HG02884 (cell line): ENCODE data around the gene CIDEB.
"Not testable (repeated sequence)": the region's sequence is repeated elsewhere in the genome, so short reads cannot be mapped to it uniquely, and the experiment has no call there.

Experiments used
- ATAC-seq: cut with Tn5 transposase; IDR thresholded peaks from one replicate; pipeline ENCODE4 v1.9.1; 2021; ENCODE audit warnings: mild to moderate bottlenecking, moderate library complexity; ENCODE audit not compliant: unreplicated experiment

Gene CIDEB, protein sequence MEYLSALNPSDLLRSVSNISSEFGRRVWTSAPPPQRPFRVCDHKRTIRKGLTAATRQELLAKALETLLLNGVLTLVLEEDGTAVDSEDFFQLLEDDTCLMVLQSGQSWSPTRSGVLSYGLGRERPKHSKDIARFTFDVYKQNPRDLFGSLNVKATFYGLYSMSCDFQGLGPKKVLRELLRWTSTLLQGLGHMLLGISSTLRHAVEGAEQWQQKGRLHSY

DNA sequence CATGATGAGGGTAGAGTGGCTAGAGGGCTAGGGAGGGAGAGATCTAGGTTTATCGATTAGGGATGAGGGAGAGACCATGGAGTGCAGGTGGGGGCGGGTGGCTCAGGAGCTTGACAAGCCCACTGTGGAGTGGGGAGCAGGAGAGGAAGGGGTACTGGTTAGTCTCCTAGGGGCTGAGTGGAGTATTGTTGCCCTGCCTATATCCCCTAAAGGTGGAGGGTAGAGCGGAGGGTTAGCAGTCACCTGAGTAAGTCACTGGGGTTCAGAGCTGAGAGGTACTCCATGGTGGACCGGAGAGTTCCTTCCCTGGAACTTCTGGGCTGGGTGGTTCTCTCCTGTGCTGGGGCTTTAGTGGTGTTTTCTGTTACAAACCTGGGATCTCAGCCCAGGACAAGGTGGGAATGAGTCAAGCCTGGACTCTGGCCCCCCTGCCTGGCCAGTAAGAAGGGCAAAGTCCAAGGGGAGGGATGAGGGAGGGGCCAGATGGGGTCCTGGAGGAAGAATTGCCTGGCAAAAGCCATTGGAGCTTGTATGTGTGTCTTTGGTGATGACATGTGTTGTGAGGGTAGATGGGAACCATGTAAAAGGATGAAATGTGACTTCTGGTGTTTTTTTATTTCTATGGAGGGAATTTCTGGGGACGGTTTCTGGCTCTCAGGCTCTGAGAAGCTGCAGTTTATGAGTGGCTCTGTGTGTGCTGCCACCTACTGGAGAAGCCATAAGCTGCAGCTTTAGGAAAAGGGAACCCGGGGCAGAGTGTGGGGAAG lies at the start of gene CIDEB:
CIDEB (minus strand) TSS at position 403 of the 767 bp plus-strand sequence; CDS start at position 284, 119 bp downstream.
- no peak for ATAC-seq

- ATAC-seq = no peak
Observed at GRCh38 chr14:24356208-24356607, 48.4 kb upstream of the CIDEB start.

DNA sequence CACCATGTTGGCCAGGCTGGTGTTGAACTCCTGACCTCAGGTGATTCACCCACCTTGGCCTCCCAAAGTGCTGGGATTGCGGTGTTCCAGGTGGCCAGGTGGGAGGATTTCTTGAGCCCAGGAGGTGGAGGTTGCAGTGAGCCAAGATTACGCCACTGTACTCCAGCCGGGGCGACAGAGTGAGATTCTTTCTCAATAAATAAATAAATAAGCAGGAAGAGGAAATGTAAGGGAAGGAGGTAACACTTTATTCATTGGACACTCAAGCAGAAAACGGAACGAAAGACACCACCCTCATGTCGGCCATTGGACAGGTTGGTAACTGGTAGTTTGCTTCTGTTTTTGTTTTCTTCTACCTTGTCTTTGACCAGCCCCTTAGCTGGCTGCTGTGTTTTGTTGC lies 47.2 kb upstream of the CIDEB start:
- no peak for ATAC-seq

- ATAC-seq = not testable (repeated sequence)
Observed at GRCh38 chr14:24354482-24354825, 46.7 kb upstream of the CIDEB start.

GRCh38 chr14:24353559-24354481 lies 46.0 kb upstream of the CIDEB start:
- no peak for ATAC-seq

GRCh38 chr14:24351517-24351916 lies 43.7 kb upstream of the CIDEB start:
- ATAC-seq = no peak

DNA sequence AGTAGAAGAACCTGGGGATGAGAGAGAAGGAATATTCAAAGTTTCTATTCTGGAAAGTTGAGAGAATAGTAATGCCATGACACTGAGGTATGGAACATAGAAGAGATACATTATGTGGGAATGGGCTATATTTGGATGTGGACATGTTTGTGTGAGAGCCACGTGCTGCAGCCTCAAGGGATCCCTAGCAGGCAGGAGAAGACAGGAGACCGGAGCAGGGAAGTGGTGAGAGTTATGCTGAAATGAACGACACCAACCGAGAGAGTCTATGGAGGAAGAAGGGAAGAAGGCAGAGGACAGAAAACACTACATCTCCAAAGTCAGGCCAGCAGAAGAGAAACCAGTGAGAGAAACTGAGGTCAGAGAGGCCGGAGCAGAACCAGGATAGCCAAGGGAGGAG lies 42.0 kb upstream of the CIDEB start:
- ATAC-seq = no peak

GRCh38 chr14:24348186-24348585 lies 40.4 kb upstream of the CIDEB start:
- ATAC-seq = no peak

DNA sequence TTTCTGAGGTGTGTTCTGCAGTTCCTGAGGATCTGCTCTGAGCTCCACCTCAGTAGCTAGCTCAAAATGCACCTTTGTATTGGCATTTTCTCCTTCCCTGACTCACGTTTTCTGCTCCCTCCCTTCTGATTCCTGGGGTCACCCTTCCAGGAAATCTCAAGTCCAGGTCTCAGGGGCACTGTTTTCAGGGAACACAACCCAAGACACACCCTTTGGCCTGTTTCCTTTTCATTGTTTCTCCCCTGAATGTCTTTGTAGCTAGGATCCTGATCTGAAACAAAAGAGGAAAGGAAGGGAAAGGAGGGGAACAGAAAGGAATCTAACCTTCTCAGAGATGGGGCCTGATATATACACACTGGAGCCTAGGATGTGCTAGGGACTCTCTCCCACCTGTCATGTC lies 39.4 kb upstream of the CIDEB start:
- ATAC-seq = no peak

DNA sequence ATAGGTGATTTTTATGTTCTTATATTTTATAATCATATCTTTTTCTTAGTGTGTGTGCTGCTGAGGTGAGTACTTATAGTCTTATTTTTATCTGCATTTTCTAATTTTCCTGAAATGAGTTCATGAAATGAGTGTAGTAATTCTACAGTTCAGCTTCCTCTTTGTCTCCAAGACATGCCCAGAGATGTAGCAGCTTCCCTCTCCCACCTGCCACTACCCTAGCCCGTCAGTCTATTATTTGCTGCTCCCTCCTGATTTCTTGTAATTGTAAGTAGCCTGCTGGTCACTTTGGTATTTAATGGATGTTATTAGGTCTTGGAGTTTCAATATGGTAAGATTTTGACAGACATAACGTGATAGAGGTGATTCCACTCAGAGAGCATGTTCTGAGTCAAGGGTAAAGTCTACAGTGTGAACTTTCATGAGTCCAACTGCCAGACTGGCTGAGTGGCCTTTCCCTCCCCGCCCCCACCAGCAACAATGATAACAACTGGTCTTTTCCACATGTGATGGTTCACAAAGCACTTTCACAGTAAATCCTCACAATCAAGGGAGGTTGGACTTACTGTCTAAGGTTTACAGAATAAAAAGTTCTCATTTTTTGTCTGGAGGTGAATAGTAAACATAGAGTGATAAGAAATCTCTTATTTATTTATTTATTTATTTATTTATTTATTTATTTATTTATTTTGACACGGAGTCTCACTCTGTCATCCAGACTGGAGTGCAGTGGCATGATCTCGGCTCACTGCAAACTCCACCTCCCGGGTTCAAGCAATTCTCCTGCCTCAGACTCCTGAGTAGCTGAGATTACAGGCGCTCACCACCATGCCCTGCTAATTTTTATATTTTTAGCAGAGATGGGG lies 36.3 kb upstream of the CIDEB start:
- ATAC-seq = no peak

GRCh38 chr14:24342889-24343288 lies 35.1 kb upstream of the CIDEB start:
- ATAC-seq = no peak

DNA sequence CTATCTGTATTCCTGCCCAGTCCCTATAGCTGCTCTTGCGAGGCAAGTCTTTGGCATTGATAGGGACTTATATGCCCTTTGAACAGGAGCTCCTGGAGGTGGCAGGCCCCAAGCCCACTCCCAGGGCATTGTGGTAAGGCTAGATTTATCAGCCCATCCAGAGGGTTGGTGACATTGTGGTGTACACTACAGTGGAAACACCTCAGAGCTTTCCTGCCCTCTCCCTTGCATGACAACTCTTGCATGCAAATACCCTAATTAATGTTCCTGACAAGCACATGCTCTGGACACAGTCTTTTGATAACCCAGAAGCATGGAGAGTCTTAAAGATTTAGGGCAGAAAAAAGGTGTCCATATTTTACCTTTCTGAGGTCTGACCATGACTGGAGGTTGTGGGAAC lies 32.8 kb upstream of the CIDEB start:
- no peak for ATAC-seq

DNA sequence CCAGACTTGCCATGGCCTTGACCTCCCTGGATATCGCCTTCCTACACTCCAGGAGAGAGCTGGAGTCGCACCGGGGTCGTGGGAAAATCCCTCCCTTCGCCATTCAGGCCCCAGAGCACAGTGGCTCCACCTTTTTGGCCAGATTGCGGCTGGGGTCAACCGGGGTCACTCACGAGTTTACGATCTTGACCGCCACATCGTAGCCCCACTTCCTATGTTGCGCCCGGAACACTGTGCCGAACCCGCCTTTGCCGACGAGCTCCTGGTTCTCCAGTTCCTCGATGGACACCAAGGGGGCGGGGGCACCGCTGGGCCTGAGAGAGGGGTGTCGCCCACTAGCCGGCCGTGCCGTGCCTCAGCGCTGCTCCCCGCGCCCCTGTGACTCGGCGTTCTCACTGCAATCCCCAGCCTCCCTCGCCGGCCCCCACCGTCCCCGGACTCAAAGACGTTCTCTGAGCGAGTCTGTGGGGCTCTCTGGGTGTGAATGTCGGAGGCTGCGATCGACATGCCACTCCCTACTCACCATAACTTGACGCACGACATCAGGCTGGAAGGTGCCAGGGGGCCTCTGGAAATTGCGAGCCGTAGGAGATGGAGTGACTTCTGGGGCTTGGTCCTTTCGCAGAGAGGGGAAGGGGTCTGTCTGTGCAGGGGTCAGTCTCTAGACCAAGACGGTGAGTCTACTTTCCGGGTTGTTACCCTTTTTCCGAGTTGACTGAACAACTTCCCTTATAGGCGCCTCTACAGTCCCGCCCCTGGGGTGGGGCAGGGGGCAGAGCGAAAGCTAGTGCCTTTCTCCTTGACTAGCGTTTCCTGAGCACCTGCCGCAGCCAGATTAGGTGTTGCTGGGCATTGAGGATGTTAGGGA lies 31.7 kb upstream of the CIDEB start, which contains the start of gene RIPK3:
RIPK3 (minus strand) TSS at position 708 of the 868 bp plus-strand sequence; CDS start at position 543, 165 bp downstream.
- peak; percentile 83 for ATAC-seq

DNA sequence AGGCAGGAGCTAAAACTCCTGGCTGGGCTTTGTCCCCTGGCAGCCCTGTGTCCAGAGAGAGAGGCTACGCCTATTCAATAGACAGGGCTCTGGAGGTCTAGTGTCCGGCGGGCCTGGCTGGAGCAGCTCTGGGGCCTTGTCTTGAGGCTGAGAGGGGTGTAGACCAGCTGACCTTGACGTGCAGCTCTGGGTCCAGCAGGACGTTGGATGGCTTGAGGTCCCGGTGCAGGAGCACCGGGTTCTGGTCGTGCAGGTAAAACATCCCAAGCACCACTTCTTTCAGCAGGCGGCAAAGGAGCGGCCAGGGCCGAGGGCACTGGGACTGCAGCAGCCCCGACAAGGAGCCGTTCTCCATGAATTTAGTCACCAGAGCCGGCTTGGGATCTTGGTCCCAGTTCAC lies 31.1 kb upstream of the CIDEB start:
- ATAC-seq = no peak

DNA sequence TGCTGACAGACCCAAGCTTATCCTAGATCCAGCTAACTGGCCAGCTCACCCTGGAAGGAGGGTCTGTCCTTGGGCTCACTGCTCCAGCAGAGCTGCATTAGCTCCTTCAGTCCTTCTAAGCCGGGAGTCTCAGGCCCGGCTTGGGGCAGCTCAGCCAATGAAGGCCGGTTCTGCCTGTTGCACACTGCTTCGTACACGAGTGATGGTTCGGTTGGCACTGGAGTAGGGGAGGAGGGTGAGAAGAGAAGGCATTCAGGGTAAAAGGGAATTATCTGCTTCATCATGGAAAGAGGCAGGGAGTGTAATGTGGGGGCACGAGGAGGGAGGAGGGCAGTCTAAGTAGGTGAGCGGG lies 30.0 kb upstream of the CIDEB start:
- no peak for ATAC-seq

- ATAC-seq = no peak
Observed at GRCh38 chr14:24337144-24337823, 29.5 kb upstream of the CIDEB start.

- ATAC-seq = no peak
Observed at GRCh38 chr14:24335461-24336171, 27.8 kb upstream of the CIDEB start.
